SIG-M5 (cell line): ENCODE measurements around the gene ZSCAN5A.
"Not testable (repeated sequence)": the region's sequence is repeated elsewhere in the genome, so short reads cannot be mapped to it uniquely, and the experiment has no call there.

Experiments used
- DNase-seq: peaks from one replicate; lab custom pipeline; 2025; lab: John Stamatoyannopoulos, UW

Gene ZSCAN5A

DNA sequence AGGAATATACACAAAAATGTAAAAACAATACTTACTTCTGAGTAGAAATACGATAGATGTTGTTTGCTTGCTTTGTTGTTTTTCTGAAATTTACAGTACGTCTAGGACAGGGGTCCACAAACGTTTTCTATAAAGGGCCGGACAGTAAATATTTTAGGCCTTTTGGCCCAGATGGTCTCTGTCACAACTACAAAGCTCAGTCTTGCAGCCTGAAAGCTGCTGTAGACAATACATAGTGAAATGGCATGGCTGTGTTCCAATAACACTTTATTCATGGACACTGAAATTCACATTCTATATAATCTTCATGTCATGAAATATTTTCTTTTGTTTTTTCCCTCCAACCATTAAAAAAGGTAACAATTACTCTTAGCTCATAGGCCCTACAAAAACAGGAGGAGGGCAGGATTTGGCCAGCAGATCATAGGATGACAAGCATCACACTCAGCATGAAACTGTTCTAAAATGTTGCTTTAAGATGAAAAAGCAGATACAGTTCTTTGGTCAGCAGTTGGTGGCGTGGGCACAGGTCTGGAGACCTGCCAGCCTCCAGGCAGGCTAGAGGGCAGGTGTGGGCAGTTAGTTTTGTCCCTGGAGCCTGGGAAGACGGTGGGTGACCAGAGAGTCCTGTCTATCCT is 42.4 kb downstream of the ZSCAN5A start, which contains the start of gene EDDM13:
TSS of gene EDDM13 (plus strand) at position 588 of the 638 bp plus-strand sequence. CDS start 87 bp downstream, outside the sequence.
- DNase-seq = no peak

DNA sequence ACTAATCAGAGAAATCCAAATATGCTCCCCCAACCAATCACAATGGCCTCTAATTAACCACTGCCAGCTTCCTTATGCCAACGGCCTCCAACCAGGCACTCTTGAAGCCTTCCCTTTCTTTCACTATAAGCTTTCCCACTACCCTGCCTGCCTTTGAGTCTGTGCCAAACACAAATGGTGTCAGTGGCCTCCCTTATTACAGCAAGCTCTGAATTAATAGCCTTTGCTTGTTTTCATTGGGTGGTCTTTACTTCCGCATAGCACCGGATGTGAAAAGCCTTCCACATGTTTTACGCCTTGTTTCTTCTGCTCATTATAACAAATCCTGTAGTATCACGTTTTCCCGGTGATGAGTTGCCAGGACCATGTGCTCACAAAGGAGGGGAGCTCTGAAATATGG is 43.5 kb downstream of the ZSCAN5A start:
- DNase-seq = no peak

DNA sequence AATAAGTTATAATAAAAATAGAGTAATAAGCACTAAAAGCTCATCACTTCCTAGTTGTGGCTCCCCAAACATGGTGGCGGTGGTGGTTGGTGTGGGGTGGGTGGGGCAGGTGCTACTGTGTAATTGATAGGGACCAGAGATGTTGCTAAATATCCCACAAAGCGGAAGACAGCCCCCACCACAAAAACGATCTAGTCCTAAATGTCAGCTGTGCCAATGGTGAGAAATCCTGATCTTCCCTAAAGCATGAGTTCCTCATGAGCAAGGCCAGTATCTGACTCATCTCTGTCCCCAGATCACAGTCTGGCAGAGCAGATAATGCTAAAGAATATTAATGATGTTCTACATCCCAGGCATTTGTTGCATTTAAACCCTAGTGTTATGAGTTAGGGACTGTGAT is 44.0 kb downstream of the ZSCAN5A start:
- peak; percentile 89 for DNase-seq

DNA sequence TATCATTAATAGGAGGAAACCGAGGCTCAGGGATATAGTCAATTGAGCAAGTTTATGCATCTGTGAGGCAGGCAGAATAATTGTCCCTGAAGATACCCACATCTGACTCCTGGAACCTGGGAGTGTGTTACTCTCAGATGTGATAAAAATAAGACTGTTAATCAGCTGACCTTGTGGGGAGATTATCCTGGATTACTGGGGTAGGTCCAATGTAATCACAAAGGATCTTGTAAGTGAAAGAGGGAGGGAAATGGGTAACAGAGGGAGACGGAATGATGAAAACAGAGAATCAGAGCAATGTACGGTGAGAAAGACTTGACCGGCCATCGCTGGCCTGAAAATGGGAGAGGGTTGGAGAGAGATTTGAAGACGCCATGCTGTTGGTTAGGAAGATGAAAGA is 45.3 kb downstream of the ZSCAN5A start:
- no peak for DNase-seq

DNA sequence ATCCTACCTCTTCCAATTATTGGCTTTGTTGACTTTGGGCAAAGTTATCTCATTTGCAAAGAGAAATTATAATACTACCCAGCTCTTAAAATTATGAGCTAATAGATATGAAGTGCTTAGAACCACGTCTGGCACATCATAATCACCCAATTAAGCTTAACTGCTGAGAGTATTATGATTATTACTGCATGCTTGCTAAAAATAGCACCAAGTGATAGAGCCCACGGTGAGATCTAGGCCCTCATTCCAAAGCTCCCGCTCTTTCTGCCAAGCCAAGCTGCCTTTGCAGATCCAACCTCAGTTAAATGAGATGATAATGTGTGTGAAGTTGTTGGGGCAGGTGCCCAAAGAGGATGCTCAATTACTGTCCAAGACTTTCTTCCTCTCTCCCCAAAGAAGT is 48.6 kb downstream of the ZSCAN5A start:
- DNase-seq = no peak

DNA sequence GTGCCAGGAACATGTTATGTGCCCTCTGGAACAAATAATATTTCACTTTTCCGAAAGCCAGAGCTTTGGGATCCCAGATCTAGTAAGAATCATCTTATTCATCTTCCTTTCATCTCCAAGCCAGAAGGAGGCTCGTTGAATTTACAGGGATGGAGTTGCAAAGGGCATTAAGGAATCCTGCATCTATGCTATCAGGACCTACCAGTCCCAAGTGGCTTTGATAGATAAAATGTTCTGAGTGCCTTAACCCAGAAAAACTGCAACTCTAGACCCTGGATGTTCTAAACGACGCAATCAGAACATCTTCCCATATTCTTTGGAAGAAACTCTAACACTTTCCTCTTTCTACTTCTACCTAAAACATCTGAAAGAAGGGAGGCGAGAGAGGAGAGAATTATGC is 51.3 kb downstream of the ZSCAN5A start:
- DNase-seq = no peak

DNA sequence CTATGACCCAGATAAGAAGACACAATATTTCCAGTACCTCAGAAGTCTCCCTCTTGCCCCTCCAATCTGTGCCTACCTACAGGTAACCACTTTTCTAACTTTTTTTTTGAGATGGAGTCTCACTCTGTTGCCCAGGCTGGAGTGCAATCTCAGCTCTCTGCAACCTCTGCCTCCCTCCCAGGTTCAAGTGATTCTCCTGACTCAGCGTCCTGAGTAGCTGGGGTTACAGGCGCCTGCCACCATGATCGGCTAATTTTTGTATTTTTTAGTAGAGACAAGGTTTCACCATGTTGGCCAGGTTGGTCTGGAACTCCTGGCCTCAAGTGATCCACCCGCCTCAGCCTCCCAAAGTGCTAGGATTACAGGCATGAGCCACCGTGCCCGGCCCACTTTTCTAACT is 52.7 kb downstream of the ZSCAN5A start:
- not testable (repeated sequence) for DNase-seq

DNA sequence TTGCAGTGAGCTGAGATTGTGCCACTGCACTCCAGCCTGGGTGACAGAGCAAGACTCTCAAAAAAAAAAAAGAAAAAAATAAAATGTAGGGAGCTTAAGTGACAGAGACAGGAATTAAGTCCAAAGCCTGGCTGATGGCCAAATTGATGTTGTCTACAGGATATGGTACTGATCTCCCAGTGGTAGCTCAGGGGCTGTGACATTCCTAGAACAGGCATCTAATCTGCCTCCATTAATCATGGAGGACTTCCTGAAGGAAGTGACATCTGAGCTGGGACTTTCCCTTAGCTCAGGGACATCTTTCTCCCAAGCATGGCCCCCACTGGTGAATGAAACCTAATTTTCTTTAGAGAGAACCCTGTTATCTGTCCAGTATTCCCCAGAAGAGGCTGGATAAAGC is 53.5 kb downstream of the ZSCAN5A start:
- no peak for DNase-seq

DNA sequence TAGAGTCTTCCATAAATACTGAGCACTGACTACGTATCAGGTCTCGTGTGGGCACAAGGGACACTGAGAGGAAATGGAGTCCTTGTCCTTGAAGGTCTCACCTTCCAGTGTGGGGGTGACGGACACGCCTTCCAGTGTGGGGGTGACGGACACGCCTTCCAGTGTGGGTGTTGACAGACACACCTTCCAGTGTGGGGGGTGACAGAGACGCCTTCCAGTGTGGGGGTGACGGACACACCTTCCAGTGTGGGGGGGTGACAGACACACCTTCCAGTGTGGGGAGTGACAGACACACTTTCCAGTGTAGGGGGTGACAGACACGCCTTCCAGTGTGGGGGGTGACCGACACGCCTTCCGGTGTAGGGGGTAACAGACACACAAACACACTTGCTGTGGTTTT is 56.4 kb downstream of the ZSCAN5A start:
- no peak for DNase-seq

DNA sequence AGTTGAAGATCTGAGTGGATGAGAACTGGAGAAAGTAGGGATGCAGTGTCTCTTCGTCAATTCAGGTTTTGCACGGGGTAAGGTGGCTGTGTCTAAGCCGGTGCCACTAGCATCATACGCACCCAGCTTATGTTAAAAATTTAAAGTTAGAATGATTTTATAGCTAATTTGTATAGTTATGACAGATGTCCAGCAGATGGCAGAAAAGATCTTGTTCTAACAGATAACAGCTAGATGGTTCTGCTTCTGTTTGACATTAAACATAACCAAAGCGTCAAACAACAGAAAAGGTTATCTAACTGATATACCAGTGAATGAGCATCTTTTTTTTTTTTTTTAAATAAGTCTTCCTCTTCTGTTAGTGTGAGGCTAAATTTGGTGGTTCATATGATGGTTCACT is 60.9 kb downstream of the ZSCAN5A start:
- DNase-seq = no peak

DNA sequence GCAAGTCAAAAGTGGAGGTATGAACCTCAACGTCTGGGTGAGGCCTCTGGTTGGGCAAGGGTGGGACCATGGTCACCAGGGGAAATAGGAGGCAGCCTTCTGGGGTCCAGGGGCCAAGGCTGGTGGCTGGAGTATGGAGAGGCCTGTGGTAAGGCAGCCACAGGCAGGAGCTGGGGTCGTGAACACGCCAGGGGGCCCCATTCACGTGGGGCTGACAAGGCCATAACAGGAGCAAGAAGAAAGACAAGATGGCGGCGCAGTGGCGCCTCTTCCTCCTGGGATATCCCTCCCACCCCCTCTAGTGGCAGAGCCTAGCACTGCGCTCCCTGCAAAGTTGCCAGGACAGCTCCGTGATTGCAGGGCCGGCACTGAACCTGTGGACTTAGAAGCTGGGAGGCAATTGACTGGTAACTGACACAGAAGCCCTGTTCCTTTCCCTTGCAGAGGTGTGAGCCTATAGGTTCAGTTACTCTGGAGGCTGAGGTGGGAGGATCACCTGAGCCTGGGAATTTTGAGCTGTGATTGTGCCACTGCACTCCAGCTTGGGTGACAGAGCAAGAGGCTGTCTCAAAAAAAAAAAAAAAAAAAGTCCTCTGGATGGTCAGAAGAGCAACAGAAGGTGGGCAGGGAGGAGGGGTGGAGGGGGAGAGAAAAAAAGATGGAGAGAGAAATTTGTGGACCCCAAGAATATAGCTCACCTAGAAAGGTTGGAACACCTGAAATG is 61.8 kb downstream of the ZSCAN5A start:
- no peak for DNase-seq

DNA sequence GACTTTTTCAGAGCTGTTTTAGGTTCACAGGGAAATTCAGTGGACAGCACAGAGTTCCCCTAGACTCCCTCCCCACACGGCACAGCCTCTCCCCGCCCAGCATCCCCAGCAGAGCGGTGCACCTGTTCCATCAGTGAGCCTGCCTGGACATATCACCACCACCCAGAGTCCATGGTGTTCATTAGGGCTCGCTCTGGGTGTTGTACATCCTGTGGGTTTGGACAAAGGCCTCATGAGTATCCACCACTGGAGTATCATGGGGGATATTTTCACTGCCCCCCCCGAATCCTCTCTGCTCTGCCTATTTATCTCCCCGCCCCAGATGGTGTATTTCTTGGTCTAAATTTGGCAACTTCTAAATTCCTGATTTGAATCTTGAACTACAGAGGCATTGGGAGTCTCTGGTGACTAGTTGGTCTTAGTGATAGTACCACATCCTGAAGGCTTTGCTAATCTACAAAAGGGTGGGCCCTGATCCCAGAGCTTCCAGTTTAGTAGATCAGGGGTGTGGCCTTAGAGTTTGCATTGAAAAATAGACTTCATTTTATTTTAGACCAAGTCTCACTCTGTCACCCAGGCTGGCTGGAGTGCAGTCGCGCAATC is 65.8 kb downstream of the ZSCAN5A start:
- not testable (repeated sequence) for DNase-seq

DNA sequence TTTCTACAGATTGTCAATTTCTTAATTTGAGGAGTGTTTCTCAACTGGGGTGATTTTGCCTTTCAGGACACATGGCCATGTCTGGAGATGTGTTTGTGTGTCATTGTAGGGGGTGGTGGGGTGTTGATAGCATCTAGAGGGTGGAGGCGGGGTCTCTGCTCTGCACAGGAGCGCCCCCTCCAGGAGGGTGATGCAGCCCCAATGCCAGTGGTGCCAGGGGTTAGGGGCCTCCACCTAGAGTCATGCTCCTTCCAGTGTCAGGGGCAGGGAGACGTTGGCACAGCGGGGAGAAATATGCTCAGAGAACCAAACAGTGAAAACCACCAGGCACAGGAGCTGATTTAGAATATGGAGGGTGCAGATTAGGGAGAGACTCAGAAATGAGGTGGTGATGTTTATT is 68.9 kb downstream of the ZSCAN5A start:
- not testable (repeated sequence) for DNase-seq

DNA sequence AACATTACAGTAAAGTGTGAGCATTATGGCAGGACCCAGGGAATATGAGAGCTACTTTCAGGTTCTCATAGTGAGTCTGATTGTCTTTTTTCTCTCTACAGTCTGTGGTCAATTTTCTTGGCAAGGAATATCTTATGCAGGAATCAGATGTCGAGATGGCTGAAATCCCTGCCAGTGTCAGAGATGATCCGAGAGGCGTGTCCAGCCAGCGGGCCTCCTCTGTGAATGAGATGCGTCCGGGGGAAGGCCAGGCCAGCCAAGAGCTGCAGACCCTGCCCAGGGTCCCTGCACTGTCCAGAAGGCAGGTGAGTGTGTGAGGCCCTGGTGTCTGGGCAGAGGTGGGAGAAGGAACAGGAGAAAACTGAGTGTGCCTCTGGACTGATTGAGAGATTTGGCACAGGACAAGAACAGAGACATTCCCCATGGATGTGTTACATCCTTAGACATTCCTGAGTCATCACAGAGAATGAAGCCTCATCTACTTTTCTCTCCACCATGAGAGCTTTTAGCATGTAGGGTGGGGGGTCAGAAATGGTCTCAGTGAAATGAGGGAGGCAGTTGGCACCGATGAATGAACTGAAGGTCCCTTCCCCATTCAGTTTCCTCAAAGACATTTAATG is 69.4 kb downstream of the ZSCAN5A start:
- no peak for DNase-seq

DNA sequence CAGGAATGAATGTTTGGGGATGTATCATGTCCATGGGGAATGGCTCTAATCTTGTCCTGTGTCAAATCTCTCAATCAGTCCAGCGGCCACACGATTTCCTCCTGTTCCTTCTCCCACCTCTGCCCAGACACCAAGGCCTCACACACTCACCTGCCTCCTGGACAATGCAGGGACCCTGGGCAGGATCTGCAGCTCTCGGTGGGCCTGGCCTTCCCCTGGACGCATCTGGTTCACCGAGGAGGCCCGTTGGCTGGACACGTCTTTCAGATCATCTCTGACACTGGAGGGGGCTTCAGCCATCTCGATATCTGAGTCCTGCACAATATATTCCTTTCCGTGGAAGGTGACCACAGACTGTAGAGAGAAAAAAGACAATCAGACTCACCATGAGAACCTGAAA is 91.2 kb downstream of the ZSCAN5A start:
- no peak for DNase-seq

DNA sequence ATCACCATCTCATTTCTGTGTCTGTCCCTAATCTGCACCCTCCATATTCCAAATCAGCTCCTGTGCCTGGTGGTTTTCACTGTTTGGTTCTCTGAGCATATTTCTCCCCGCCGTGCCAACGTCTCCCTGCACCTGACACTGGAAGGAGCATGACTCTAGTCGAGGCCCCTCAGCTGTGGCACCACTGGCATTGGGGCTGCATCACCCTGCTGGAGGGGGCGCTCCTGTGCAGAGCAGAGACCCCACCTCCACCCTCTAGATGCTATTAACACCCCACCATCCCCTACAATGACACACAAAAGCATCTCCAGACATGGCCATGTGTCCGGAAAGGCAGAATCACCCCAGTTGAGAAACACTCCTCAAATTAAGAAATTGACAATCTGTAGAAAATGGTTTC is 91.7 kb downstream of the ZSCAN5A start:
- no peak for DNase-seq

DNA sequence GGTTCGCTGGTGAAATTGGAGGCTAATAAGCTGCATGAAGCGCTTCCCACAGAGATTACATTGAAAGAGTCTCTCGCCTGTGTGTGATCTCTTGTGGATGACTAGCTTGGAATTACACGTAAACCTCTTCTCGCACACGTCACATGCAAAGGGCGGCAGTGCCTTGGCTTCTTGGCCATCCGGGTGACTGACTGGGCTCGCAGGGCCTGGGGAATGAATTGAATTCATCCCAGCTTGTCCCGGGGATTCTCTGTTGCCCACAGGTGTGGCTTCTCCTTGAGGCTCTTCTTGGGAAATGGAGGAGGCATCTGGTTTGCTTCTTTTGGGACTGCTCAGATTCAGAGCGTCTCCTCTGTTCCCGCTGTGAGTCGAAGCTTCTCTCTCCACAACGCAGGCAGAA is 92.8 kb downstream of the ZSCAN5A start:
- DNase-seq = no peak

DNA sequence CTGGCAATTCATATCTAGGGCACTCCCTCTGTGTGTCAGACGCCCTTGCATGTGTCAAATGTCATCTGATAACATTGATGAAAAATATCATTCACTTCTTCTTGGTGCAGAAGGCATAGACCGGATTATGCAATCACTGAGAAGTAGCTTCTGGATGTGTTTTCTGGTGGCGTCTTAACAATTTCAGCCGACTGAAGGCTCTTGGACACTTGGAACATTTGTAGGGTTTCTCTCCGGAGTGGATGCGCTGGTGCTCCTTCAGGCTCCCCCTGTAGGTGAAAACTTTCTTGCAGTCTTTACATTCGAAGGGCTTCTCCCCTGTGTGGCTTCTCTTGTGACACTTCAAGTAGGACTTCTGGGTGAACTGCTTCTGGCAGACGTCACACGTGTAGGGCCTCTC is 93.2 kb downstream of the ZSCAN5A start:
- not testable (repeated sequence) for DNase-seq

DNA sequence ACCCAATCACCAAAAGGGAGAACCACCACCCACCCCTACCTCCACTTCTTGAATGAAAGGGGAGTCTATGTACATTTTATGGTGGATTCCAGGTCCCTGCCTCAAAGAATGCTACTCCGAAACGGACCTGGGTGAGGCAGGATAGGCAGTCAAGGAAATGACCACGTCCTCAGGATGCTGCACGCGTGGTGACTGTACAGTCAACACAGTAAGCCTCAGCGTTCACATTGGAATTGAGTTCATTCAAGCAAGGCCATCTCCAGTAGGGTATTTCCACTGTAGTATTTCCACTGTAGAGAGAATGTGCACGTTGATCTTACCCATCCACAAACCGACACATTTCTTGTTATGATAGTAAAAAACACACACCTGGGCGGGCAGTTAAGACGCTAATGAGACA is 95.7 kb downstream of the ZSCAN5A start:
- no peak for DNase-seq

DNA sequence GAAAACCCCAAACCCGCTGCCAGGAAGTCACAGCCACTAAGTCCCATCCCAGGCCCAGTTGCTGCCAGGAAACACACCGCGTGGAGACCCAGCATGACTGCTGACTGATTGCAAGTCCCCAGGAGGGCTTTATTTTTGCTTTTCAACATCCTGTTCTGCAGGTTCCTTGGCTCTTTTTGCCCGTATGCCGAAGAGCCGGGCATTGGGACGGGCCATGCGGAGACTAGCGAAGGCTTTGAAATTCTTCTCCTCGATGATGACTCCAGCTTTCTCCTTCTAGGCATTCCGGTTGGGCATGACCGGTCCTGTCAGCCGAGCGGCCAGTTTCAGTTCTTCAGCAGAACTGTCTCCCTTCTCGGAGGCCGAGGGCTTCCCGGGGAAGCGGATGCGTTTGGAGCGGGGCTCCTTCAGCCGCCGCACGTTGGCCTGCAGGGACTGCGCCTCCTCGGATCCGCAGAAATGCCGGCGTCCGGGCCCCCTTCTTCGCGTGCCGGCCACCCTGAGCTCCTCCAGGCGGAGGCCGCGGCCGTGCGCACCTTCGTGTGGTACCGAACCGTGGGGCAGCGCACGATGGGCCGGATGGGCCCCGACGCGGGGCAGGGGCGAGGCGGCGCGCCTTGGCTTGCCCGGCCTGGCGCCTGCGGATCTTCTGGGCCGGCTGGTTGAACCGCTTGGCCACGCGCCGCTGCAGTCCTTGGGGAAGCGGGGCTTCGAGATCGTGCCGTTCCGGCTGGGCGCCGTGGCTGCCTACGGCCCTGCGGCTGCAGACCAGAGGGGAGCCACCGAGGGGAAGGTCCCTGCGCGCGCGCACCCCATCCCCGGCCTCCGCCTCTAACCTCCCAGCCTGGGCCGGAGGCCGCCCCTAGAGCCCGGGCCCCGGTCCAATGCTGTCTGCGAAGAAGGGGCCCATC is 97.3 kb downstream of the ZSCAN5A start:
- no peak for DNase-seq

DNA sequence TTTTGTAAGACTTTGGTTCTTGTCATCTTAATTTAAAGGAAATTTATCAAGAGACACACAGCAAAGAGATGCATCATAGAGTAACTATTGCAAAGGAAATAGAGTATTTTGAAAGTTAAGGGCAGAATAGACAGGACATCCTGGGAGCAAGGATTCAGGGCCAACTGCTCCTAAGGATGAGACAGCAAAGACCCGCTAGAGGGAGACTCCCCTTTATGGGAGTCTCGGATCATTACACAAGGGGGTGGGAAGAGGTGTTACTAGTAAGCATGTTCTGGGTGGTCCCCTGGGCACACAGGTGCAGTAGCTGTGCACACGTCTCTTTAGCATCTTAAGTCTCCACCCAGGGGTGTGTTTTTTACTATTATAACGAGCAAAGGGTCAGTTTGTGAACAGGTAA is 102.9 kb downstream of the ZSCAN5A start:
- no peak for DNase-seq

DNA sequence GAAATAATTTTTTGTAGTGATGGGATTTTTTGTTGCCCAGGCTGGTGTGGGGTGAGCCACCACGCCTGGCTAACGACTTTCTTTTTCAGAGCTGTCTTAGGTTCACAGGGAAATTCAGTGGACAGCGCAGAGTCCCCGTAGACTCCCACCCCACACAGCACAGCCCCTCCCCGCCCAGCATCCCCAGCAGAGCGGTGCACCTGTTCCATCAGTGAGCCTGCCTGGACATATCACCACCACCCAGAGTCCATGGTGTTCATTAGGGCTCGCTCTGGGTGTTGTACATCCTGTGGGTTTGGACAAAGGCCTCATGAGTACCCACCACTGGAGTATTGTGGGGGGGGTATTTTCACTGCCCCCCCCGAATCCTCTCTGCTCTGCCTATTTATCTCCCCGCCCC is 104.6 kb downstream of the ZSCAN5A start:
- DNase-seq = not testable (repeated sequence)
